Liver (tissue), 3 donors: Measurements from ENCODE around the gene FIBCD1.

Source experiments
- CTCF ChIP-seq: fragments of 150-350 bp; IDR thresholded peaks from 2 replicates; pipeline ENCODE4 v1.5.1; 2017; ENCODE audit warnings: improper control_type of control experiment, low read depth, low read length; ENCODE audit not compliant: missing input control
- HNF4A ChIP-seq, 2 donors: conservative IDR thresholded peaks; 2 replicates each; pipeline ENCODE4 v1.6.1; 2016; ENCODE audit warnings: antibody characterized with exemption in 2 of 2, mild to moderate bottlenecking in 2 of 2
- JUND ChIP-seq, 2 donors: IDR thresholded peaks; 2 replicates each; pipeline ENCODE4 v1.6.1; 2016; ENCODE audit warnings: antibody characterized with exemption in 2 of 2
- MAX ChIP-seq: IDR thresholded peaks from 2 replicates; pipeline ENCODE4 v1.6.1; 2016; ENCODE audit warnings: antibody characterized with exemption
- REST ChIP-seq: IDR thresholded peaks from 2 replicates; pipeline ENCODE4 v1.6.1; 2016; ENCODE audit warnings: antibody characterized with exemption, mild to moderate bottlenecking
- TAF1 ChIP-seq: conservative IDR thresholded peaks from 2 replicates; pipeline ENCODE4 v1.6.1; 2016; ENCODE audit warnings: antibody characterized with exemption, mild to moderate bottlenecking
- donor health status: healthy.
- donor health status: healthy.

GRCh38 chr9:130963916-130964315, 24.9 kb upstream of the FIBCD1 start:
- TF ChIP-seq CTCF (no peak), TAF1 (no peak), JUND (IDR thresholded peaks at IDR 0.05) (no peak), HNF4A (conservative IDR thresholded peaks at IDR 0.05) (no peak), MAX (no peak), REST (no peak)
